ENCODE data around the gene KIF26B. TPM values are rescaled to one million over a fixed set of nuclear protein-coding genes. Genes with fewer than 3 reads are reported as not detected.

KIF26B gene
- polyA plus RNA-seq, 1 donor from 2014 or later = 6.3 TPM

GRCh38 chr1:245378311-245378722 lies 223.5 kb downstream of the KIF26B start:
- H3K79me2 ChIP-seq (replicated peaks; ENCODE audit: insufficient read depth, low read length) = no peaks in the 10 kb centered on the region
- H3F3A ChIP-seq (ENCODE audit: insufficient read depth, low read length, poor library complexity, severe bottlenecking) = no peaks in the 10 kb centered on the region
- H3K9ac ChIP-seq (ENCODE audit: low read length) = no peak overlapping the region
- no peak for TF ChIP-seq RAD21 (conservative IDR thresholded peaks at IDR 0.05)
- TF ChIP-seq CTCF (IDR thresholded peaks at IDR 0.05; ENCODE audit: poor library complexity, severe bottlenecking) = no peak
- TF ChIP-seq EZH2 (IDR thresholded peaks at IDR 0.05; ENCODE audit: borderline replicate concordance, insufficient read depth, low read length, poor library complexity, severe bottlenecking) = no peak
- no peak for TF ChIP-seq EP300 (conservative IDR thresholded peaks at IDR 0.05; ENCODE audit: poor library complexity, severe bottlenecking)
- no peaks in the 10 kb centered on the region for H3K9me2 ChIP-seq (ENCODE audit: insufficient read depth, low read length)
- no peaks in the 10 kb centered on the region for H4K20me1 ChIP-seq (ENCODE audit: insufficient read depth)
- H3K27me3 ChIP-seq (ENCODE audit: insufficient read depth, low read depth, low read length) = no peaks in the 10 kb centered on the region
- no peak overlapping the region for H2AFZ ChIP-seq (ENCODE audit: low read depth, low read length)
- H3K9me3 ChIP-seq (ENCODE audit: low read length) = no peaks in the 10 kb centered on the region
- H3K4me3 ChIP-seq (ENCODE audit: low read length) = no peak overlapping the region
- no peak overlapping the region for H3K4me2 ChIP-seq (ENCODE audit: low read length)
- no peak overlapping the region for H3K27ac ChIP-seq (ENCODE audit: low read length)
- no peaks in the 10 kb centered on the region for H3K36me3 ChIP-seq (ENCODE audit: insufficient read depth, low read length)

GRCh38 chr1:245378745-245379144 lies 224.0 kb downstream of the KIF26B start:
- H3F3A ChIP-seq (ENCODE audit: insufficient read depth, low read length, poor library complexity, severe bottlenecking) = no peaks in the 10 kb centered on the region
- H3K9me3 ChIP-seq (ENCODE audit: low read length) = no peaks in the 10 kb centered on the region
- TF ChIP-seq CTCF (IDR thresholded peaks at IDR 0.05; ENCODE audit: poor library complexity, severe bottlenecking) (no peak), SMC3 (conservative IDR thresholded peaks at IDR 0.05; ENCODE audit: poor library complexity) (no peak), EZH2 (IDR thresholded peaks at IDR 0.05; ENCODE audit: borderline replicate concordance, insufficient read depth, low read length, poor library complexity, severe bottlenecking) (no peak), TAF1 (IDR thresholded peaks at IDR 0.05; ENCODE audit: low read depth) (no peak), POLR2AphosphoS5 (IDR thresholded peaks at IDR 0.05) (no peak), EP300 (conservative IDR thresholded peaks at IDR 0.05; ENCODE audit: poor library complexity, severe bottlenecking) (no peak), REST (IDR thresholded peaks at IDR 0.05; ENCODE audit: borderline replicate concordance) (no peak), MXI1 (conservative IDR thresholded peaks at IDR 0.05; ENCODE audit: poor library complexity, severe bottlenecking) (no peak), RAD21 (conservative IDR thresholded peaks at IDR 0.05) (no peak)
- no peak overlapping the region for H3K9ac ChIP-seq (ENCODE audit: low read length)
- no peaks in the 10 kb centered on the region for H3K36me3 ChIP-seq (ENCODE audit: insufficient read depth, low read length)
- no peaks in the 10 kb centered on the region for H3K9me2 ChIP-seq (ENCODE audit: insufficient read depth, low read length)
- no peak overlapping the region for H2AFZ ChIP-seq (ENCODE audit: low read depth, low read length)
- no peaks in the 10 kb centered on the region for H3K27me3 ChIP-seq (ENCODE audit: insufficient read depth, low read depth, low read length)
- no peaks in the 10 kb centered on the region for H4K20me1 ChIP-seq (ENCODE audit: insufficient read depth)
- no peak overlapping the region for H3K27ac ChIP-seq (ENCODE audit: low read length)
- no peaks in the 10 kb centered on the region for H3K79me2 ChIP-seq (replicated peaks; ENCODE audit: insufficient read depth, low read length)
- H3K4me2 ChIP-seq (ENCODE audit: low read length) = no peak overlapping the region
- H3K4me3 ChIP-seq (ENCODE audit: low read length) = no peak overlapping the region

Data from neural cell (in vitro differentiated cells).